ENCODE data around the gene ZC3H18.

The ZC3H18 gene

DNA sequence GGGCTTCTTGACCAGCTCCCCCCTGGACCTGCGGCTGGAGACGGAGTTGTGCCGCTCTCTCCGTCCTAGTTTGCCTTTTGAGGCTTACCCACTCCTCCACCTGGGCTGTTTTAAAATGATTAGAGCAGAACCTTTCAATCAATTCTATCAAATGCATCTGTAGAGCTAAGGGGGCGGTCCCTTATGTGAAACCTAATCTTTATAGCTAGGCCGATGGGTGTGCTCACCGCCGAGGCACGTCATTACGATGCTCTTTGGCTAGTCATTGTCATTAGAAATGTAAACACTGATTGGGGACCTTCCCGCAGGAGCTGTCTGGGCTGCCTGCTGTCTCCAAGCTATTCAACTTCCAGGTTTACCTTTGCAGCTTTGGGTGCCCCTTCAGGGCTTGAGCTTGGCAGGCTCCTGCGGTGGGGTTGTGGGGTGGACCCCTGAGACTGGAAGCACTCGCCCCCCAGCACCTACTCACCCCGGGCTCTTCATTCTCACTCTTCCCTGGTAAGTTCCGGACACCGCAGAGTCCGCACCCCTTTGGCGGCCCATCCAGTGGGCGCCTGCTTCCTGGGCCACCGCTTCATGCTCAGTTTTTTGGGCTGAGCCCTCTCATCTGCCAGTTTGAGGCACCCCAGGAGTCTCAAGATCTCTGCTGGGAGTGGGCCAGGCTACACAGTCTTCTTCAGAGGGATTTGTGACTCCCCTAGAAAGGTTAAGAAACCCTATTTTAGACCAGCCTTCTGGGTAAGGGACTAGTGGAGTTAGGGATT lies 47.2 kb downstream of the ZC3H18 start:
- DNase-seq (ENCODE audit: low read depth): no peak
- TF ChIP-seq, protein P1, sequence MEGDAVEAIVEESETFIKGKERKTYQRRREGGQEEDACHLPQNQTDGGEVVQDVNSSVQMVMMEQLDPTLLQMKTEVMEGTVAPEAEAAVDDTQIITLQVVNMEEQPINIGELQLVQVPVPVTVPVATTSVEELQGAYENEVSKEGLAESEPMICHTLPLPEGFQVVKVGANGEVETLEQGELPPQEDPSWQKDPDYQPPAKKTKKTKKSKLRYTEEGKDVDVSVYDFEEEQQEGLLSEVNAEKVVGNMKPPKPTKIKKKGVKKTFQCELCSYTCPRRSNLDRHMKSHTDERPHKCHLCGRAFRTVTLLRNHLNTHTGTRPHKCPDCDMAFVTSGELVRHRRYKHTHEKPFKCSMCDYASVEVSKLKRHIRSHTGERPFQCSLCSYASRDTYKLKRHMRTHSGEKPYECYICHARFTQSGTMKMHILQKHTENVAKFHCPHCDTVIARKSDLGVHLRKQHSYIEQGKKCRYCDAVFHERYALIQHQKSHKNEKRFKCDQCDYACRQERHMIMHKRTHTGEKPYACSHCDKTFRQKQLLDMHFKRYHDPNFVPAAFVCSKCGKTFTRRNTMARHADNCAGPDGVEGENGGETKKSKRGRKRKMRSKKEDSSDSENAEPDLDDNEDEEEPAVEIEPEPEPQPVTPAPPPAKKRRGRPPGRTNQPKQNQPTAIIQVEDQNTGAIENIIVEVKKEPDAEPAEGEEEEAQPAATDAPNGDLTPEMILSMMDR (IDR thresholded peaks at IDR 0.05; ENCODE audit: low read length, missing control alignments): no peak
- H3K4me3 ChIP-seq (replicated peaks; ENCODE audit: low read depth, low read length): no peak overlapping the region

DNA sequence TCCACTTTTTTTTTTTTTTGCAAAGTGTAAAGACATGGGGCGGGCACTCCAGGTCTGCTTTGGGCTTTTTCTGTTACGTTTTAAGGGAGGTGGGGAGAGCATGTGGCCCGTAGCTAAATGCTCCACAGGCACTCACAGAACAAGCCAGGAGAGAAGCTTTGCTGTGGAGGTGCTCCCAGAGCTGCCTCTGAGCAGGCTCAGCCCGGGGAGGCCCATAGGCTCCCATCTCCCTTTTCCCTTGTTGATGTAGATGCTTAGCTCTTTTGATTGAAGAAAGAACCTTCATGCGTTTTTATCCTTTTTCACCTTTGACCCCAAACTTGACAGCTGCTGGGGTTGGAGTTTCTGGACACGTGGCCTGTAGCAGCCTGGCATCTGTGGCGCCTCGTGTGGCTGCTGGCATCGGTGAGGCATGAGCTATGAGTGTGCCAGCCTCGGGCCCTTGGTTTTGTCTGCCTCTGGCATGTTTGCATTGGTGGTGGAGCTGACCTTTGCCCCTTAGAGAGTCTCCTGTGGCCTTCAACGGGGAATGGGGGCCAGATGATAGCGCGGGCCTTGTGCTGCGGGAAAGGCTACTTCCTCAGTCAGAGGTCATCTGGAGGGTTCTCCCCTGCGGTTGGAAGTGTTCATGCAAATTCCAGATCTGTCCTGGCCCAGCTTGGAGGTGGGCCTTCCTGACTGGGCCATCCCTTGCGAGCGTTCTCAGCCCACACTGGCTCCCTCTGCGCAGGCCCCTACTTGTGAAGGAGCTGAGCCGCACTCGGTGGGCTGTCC lies 48.2 kb downstream of the ZC3H18 start:
- TF ChIP-seq, protein P1 (IDR thresholded peaks at IDR 0.05; ENCODE audit: low read length, missing control alignments): no peak
- DNase-seq (ENCODE audit: low read depth): no peak
- no peak overlapping the region for H3K4me3 ChIP-seq (replicated peaks; ENCODE audit: low read depth, low read length)

- no peak for DNase-seq (ENCODE audit: low read depth)
- TF ChIP-seq, protein P1 (IDR thresholded peaks at IDR 0.05; ENCODE audit: low read length, missing control alignments): no peak
- no peak overlapping the region for H3K4me3 ChIP-seq (replicated peaks; ENCODE audit: low read depth, low read length)
Observed at GRCh38 chr16:88618956-88619667, 48.9 kb downstream of the ZC3H18 start.

GRCh38 chr16:88619859-88620815 lies 49.9 kb downstream of the ZC3H18 start:
- no peak for DNase-seq (ENCODE audit: low read depth)
- H3K4me3 ChIP-seq (replicated peaks; ENCODE audit: low read depth, low read length): no peak overlapping the region
- TF ChIP-seq, protein P1 (IDR thresholded peaks at IDR 0.05; ENCODE audit: low read length, missing control alignments): no peak

GRCh38 chr16:88622125-88622524 lies 51.9 kb downstream of the ZC3H18 start:
- DNase-seq (ENCODE audit: low read depth): no peak
- TF ChIP-seq, protein P1 (IDR thresholded peaks at IDR 0.05; ENCODE audit: low read length, missing control alignments): no peak
- H3K4me3 ChIP-seq (replicated peaks; ENCODE audit: low read depth, low read length): no peak overlapping the region

- no peak for DNase-seq (ENCODE audit: low read depth)
- TF ChIP-seq, protein P1 (IDR thresholded peaks at IDR 0.05; ENCODE audit: low read length, missing control alignments): no peak
- H3K4me3 ChIP-seq (replicated peaks; ENCODE audit: low read depth, low read length): no peak overlapping the region
Observed at GRCh38 chr16:88622866-88623265, 52.7 kb downstream of the ZC3H18 start.

Measured in fibroblast of pulmonary artery (primary cell).